WTC11 (cell line): ENCODE measurements around the gene CACNA1C. TPM values are rescaled to one million over a fixed set of nuclear protein-coding genes. Genes with fewer than 3 reads are reported as not detected.

Experiments
- ATAC-seq: fragments of 200-7000 bp; cut with Tn5 transposase; 2 replicates; pipeline ENCODE4 v1.10.0; 2021; ENCODE audit warnings: mild to moderate bottlenecking, moderate library complexity
- CTCF ChIA-PET: fragments of 300-600 bp; sonication (Branson Sonifier 250); formaldehyde crosslinking; loops from one replicate; lab custom pipeline; 2021; ENCODE audit warnings: antibody characterized with exemption; lab: Charles Lee
- POLR2A ChIA-PET: fragments of 350-600 bp; sonication (Branson Sonifier 250); formaldehyde crosslinking; loops from one replicate; lab custom pipeline; 2021; ENCODE audit warnings: antibody characterized with exemption; lab: Charles Lee
- DNase-seq: peaks from one replicate; pipeline ENCODE4 v3.0.0; 2021; ENCODE audit warnings: low spot score
- H3K27ac Mint-ChIP-seq: 2 replicates; pipeline ENCODE4 v1.8.0; 2021; ENCODE audit warnings: mixed read lengths
- H3K27me3 Mint-ChIP-seq: 2 replicates; pipeline ENCODE4 v1.8.0; 2021; ENCODE audit warnings: low read depth, mild to moderate bottlenecking, moderate library complexity, mixed read lengths
- H3K36me3 Mint-ChIP-seq: 2 replicates; pipeline ENCODE4 v1.8.0; 2021; ENCODE audit warnings: mixed read lengths
- H3K4me1 Mint-ChIP-seq: 2 replicates; pipeline ENCODE4 v1.8.0; 2022; ENCODE audit warnings: mixed read lengths
- H3K4me3 Mint-ChIP-seq: 2 replicates; pipeline ENCODE4 v1.8.0; 2021; ENCODE audit warnings: mild to moderate bottlenecking, moderate library complexity, mixed read lengths
- H3K9me3 Mint-ChIP-seq: 2 replicates; pipeline ENCODE4 v1.8.0; 2021; ENCODE audit warnings: mixed read lengths
- AR ChIP-seq: fragments of 250-450 bp; sonication (Bioruptor Pico); IDR thresholded peaks from 2 replicates; pipeline ENCODE4 v1.9.0; 2021; ENCODE audit warnings: mild to moderate bottlenecking
- CREM ChIP-seq: sonication (generic); formaldehyde crosslinking; IDR thresholded peaks from 2 replicates; pipeline ENCODE4 v1.8.1; 2022; ENCODE audit warnings: mild to moderate bottlenecking, missing genetic modification reagents, moderate library complexity
- ERG ChIP-seq: fragments of 250-450 bp; sonication (Bioruptor Pico); IDR thresholded peaks from 2 replicates; pipeline ENCODE4 v1.8.0; 2021; ENCODE audit warnings: mild to moderate bottlenecking
- ETV6 ChIP-seq: sonication (generic); formaldehyde crosslinking; IDR thresholded peaks from 2 replicates; pipeline ENCODE4 v1.8.1; 2022; ENCODE audit warnings: mild to moderate bottlenecking, missing genetic modification reagents
- FOXP1 ChIP-seq: sonication (generic); formaldehyde crosslinking; IDR thresholded peaks from 2 replicates; pipeline ENCODE4 v1.8.0; 2022; ENCODE audit warnings: missing genetic modification reagents, mild to moderate bottlenecking, moderate library complexity, borderline replicate concordance
- GABPB1 ChIP-seq: sonication (generic); formaldehyde crosslinking; IDR thresholded peaks from 2 replicates; pipeline ENCODE4 v1.8.1; 2023; ENCODE audit warnings: mild to moderate bottlenecking, missing genetic modification reagents
- HMGXB4 ChIP-seq: sonication (generic); formaldehyde crosslinking; IDR thresholded peaks from 2 replicates; pipeline ENCODE4 v1.8.1; 2023; ENCODE audit warnings: mild to moderate bottlenecking, moderate library complexity, missing genetic modification reagents
- JAZF1 ChIP-seq: fragments of 250-450 bp; sonication (Bioruptor Pico); IDR thresholded peaks from 2 replicates; pipeline ENCODE4 v1.9.0; 2021; ENCODE audit warnings: moderate library complexity, mild to moderate bottlenecking, inconsistent platforms
- MXD4 ChIP-seq: fragments of 250-450 bp; sonication (Bioruptor Pico); IDR thresholded peaks from 2 replicates; pipeline ENCODE4 v1.8.0; 2021; ENCODE audit warnings: mild to moderate bottlenecking, moderate library complexity, borderline replicate concordance
- MYBL2 ChIP-seq: sonication (generic); formaldehyde crosslinking; IDR thresholded peaks from 2 replicates; pipeline ENCODE4 v1.8.1; 2023; ENCODE audit warnings: mild to moderate bottlenecking, moderate library complexity, missing genetic modification reagents
- SP1 ChIP-seq: sonication (generic); formaldehyde crosslinking; conservative IDR thresholded peaks from 2 replicates; pipeline ENCODE4 v1.8.1; 2022; ENCODE audit warnings: missing genetic modification reagents
- TCF7 ChIP-seq: sonication (generic); formaldehyde crosslinking; IDR thresholded peaks from 2 replicates; pipeline ENCODE4 v1.8.0; 2022; ENCODE audit warnings: mild to moderate bottlenecking, low read depth, missing genetic modification reagents, moderate library complexity
- ZMAT4 ChIP-seq: fragments of 250-450 bp; sonication (Bioruptor Pico); IDR thresholded peaks from 2 replicates; pipeline ENCODE4 v1.9.0; 2021; ENCODE audit warnings: mild to moderate bottlenecking
- ZNF121 ChIP-seq: sonication (generic); formaldehyde crosslinking; IDR thresholded peaks from 2 replicates; pipeline ENCODE4 v1.8.0; 2023; ENCODE audit warnings: missing genetic modification reagents
- ZNF317 ChIP-seq: sonication (generic); formaldehyde crosslinking; IDR thresholded peaks from 2 replicates; pipeline ENCODE4 v1.8.1; 2023; ENCODE audit warnings: low read depth, mild to moderate bottlenecking, moderate library complexity, missing genetic modification reagents, borderline replicate concordance
- ZNF416 ChIP-seq: fragments of 250-450 bp; sonication (Bioruptor Pico); IDR thresholded peaks from 2 replicates; pipeline ENCODE4 v1.9.0; 2021; ENCODE audit warnings: mild to moderate bottlenecking, inconsistent platforms
- ZNF512 ChIP-seq: sonication (generic); formaldehyde crosslinking; IDR thresholded peaks from 2 replicates; pipeline ENCODE4 v1.8.1; 2022; ENCODE audit warnings: missing genetic modification reagents, borderline replicate concordance
- ZNF532 ChIP-seq: fragments of 250-450 bp; sonication (Bioruptor Pico); IDR thresholded peaks from 2 replicates; pipeline ENCODE4 v1.9.0; 2021; ENCODE audit warnings: mild to moderate bottlenecking, borderline replicate concordance
- total RNA-seq: library from RNA; stranded (reverse); gene quantifications from 3 replicates; pipeline ENCODE4 v1.2.3, GENCODE V29; 2021

Gene CACNA1C
- total RNA-seq, 1 experiment from 2014 or later: 1.7 TPM

GRCh38 chr12:2687058-2687457, 634.3 kb downstream of the CACNA1C start:
- DNase-seq: no peak
- CTCF ChIA-PET: interaction anchor here (0.6 to 0.7 kb wide), 2 partner anchors 64 to 481 kb away, joined by 3 read pairs; no protein-coding TSS in a partner anchor
- no peak overlapping the region for H3K4me3 Mint-ChIP-seq
- peaks cover 31% of the 10 kb centered on the region for H3K4me1 Mint-ChIP-seq
- no peaks in the 10 kb centered on the region; the same call in 1 of the 2 replicates for H3K36me3 Mint-ChIP-seq
- POLR2A ChIA-PET: no interaction called here
- H3K27ac Mint-ChIP-seq: no peak overlapping the region
- peaks cover 14% of the 10 kb centered on the region for H3K27me3 Mint-ChIP-seq
- ATAC-seq: no peak
- H3K9me3 Mint-ChIP-seq: peaks cover 3% of the 10 kb centered on the region
- TF ChIP-seq MXD4 (CRISPR knock-in tag) (no peak), TCF7 (no peak), ZNF121 (CRISPR knock-in tag) (no peak), HMGXB4 (CRISPR knock-in tag) (no peak), GABPB1 (no peak), ZNF512 (no peak), CREM (no peak), ETV6 (no peak), AR (CRISPR knock-in tag) (no peak), ZMAT4 (CRISPR knock-in tag) (no peak), ZNF532 (CRISPR knock-in tag) (no peak), ZNF416 (CRISPR knock-in tag) (no peak), ERG (CRISPR knock-in tag) (no peak), SP1 (CRISPR knock-in tag) (no peak), JAZF1 (no peak), FOXP1 (CRISPR knock-in tag) (no peak), MYBL2 (no peak), ZNF317 (CRISPR knock-in tag) (no peak)
